Esophagus muscularis mucosa (tissue), 4 donors: Measurements from ENCODE around the gene PIK3C2G.

Experiments used
- CTCF ChIP-seq, 3 experiments: fragments of 200-600 bp in 2 of 3; fragments of 450-650 bp in 1 of 3; sonication (generic) in 2 of 3; IDR thresholded peaks; one replicate each; pipeline ENCODE4 v1.5.1; 2017 to 2019; ENCODE audit warnings: antibody characterized with exemption in 3 of 3, mild to moderate bottlenecking in 2 of 3, moderate library complexity in 1 of 3
- EP300 ChIP-seq: sonication (generic); formaldehyde crosslinking; IDR thresholded peaks from one replicate; pipeline ENCODE4 v1.6.1; 2017; ENCODE audit warnings: antibody characterized with exemption
- POLR2A ChIP-seq: fragments of 450-650 bp; IDR thresholded peaks from one replicate; pipeline ENCODE4 v1.6.1; 2017; ENCODE audit warnings: antibody characterized with exemption, moderate library complexity, mild to moderate bottlenecking, low read depth

GRCh38 chr12:18428416-18428815 lies 167.1 kb downstream of the PIK3C2G start:
- no peak for TF ChIP-seq CTCF (IDR thresholded peaks at IDR 0.05)
- TF ChIP-seq EP300, result no peak
- TF ChIP-seq POLR2A, result no peak
